GM12891 (cell line): Measurements from ENCODE around the gene DNAI4.

Source experiments
- POLR2A ChIP-seq: IDR thresholded peaks from 2 replicates; pipeline ENCODE4 v1.6.1; 2011; ENCODE audit warnings: low read depth, low read length, control low read depth
- POLR2AphosphoS5 ChIP-seq: IDR thresholded peaks from 2 replicates; pipeline ENCODE4 v1.6.1; 2011; ENCODE audit warnings: low read depth, low read length, control low read depth
- TAF1 ChIP-seq: IDR thresholded peaks from 2 replicates; pipeline ENCODE4 v1.6.1; 2011; ENCODE audit warnings: low read depth, low read length, control low read depth

- TF ChIP-seq POLR2A (no peak), POLR2AphosphoS5 (no peak), TAF1 (no peak)
These were observed 57.2 kb downstream of the DNAI4 start for GRCh38 chr1:66867501-66867900.
